Mucosa of stomach (tissue), 1 donor: ENCODE data around the gene ZNF302.
"Not testable (repeated sequence)": the region's sequence is repeated elsewhere in the genome, so short reads cannot be mapped to it uniquely, and the experiment has no call there.

Experiments used
- H3K27me3 ChIP-seq: one replicate; pipeline ENCODE4 v1.7.0; 2013; ENCODE audit warnings: mild to moderate bottlenecking, low read length; ENCODE audit not compliant: control insufficient read depth, insufficient read depth
- H3K36me3 ChIP-seq: one replicate; pipeline ENCODE4 v1.7.0; 2013; ENCODE audit warnings: low read length; ENCODE audit not compliant: control insufficient read depth, insufficient read depth
- H3K4me1 ChIP-seq: one replicate; pipeline ENCODE4 v1.7.0; 2013; ENCODE audit warnings: mild to moderate bottlenecking, low read length; ENCODE audit not compliant: control insufficient read depth, insufficient read depth
- H3K4me3 ChIP-seq: one replicate; pipeline ENCODE4 v1.7.0; 2013; ENCODE audit warnings: low read length
- H3K9ac ChIP-seq: one replicate; pipeline ENCODE4 v1.7.0; 2013; ENCODE audit warnings: mild to moderate bottlenecking, low read length, moderate library complexity
- H3K9me3 ChIP-seq: one replicate; pipeline ENCODE4 v1.7.0; 2013; ENCODE audit warnings: mild to moderate bottlenecking, low read length, moderate library complexity; ENCODE audit not compliant: control insufficient read depth
- donor health status: Pancreatic carcinoma.

The ZNF302 gene

GRCh38 chr19:34664168-34664567, 13.3 kb upstream of the ZNF302 start:
- no peak overlapping the region for H3K4me3 ChIP-seq
- H3K4me1 ChIP-seq = peaks cover 8% of the 10 kb centered on the region
- no peaks in the 10 kb centered on the region for H3K9me3 ChIP-seq
- no peaks in the 10 kb centered on the region for H3K36me3 ChIP-seq
- H3K9ac ChIP-seq = no peak overlapping the region
- H3K27me3 ChIP-seq = no peaks in the 10 kb centered on the region

DNA sequence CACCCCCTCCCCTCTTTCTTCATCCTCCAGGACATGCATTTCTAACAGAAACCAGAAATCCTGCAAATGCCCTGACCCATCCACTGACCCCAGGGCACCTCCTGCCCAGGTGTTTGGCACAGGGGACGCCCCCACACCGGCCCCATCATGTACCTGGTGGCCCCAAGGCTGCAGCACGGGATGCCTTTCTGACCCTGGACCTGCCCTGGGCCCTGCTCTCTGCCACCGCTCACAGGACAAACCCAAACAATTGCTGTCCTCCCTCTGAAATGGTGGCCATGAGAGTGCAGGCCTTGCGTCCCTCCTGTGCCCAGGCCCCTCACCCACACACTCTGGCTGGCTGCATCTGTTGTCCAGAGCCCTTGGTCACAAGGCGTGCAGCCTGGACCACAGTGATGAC, 12.6 kb upstream of the ZNF302 start:
- Histone ChIP-seq H3K4me1 (peaks cover 15% of the 10 kb centered on the region), H3K9ac (no peak overlapping the region), H3K9me3 (no peaks in the 10 kb centered on the region), H3K4me3 (no peak overlapping the region), H3K36me3 (no peaks in the 10 kb centered on the region), H3K27me3 (no peaks in the 10 kb centered on the region)

DNA sequence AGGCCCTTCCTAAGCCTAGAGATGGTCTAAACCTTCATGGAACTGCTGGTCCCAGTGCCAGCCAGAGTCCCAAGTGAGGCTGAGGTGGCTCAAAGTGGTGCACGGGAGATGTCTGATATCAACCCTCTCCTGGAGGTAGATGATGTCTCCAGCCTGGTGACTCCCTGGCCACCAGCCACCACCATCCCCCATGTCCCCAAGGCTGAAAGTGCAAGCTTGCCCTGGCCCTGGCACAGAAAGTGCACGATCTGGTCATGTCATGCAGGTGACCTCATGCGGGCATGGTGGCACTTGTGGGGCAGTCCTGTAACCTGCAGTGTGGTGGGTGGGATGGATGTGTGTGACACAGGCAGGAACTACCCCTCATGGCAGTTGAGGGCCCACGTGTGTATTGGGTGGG, 12.2 kb upstream of the ZNF302 start:
- H3K36me3 ChIP-seq, H3K9ac ChIP-seq, H3K27me3 ChIP-seq, H3K9me3 ChIP-seq, H3K4me3 ChIP-seq: not testable (repeated sequence)
- H3K4me1 ChIP-seq = peaks cover 15% of the 10 kb centered on the region

DNA sequence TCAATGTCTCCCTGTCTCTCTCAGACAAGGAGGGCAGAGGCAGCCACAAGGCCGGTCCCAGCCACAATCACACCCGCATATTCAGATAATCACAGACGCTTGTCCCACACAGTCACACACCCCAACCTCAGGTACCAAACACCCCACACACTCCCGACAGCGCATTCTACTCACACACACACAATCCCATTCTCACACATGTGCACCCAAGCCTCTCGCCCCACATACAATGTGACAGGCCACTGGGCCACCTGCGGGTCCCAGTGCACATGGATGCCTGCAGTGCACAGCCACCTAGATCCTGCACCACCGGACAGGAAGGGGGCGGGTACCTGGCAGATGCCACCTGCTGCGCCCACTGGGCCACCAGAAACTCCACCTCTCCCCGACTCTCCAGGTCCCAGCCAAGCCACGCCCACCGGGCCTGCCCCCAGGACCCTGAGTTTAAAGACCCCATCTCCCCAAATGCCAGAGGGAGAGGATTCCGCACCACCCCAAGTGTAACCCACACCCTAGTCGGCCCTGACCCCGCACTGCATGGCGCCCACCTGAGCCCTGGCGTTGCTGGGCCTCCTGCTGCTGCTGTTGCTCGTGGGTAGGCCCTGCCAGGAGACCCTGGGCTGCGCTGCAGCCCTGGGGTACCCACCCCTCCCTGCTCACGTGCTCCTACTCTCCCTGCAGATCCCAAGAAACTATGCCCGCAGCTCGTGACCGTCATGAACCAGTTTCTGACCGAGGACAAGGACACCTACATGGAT, 11.1 kb upstream of the ZNF302 start:
- Histone ChIP-seq H3K4me1 (peaks cover 15% of the 10 kb centered on the region), H3K9me3 (no peaks in the 10 kb centered on the region)

DNA sequence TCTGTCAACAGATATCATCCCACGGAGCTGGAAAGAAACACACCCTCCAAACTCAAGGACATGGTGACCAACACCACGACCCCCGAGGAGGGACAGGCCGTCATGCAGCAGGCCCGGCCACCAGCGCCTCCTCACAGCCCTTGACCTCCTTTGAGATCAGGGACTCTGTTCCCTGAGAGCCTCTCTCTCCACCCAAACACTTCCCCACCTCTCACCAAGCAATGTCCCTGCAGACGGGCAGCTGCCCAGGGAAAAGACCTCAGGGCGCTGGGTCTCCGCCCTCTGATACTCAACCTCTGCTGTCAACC, 10.6 kb upstream of the ZNF302 start:
- Histone ChIP-seq H3K36me3 (no peaks in the 10 kb centered on the region), H3K27me3 (no peaks in the 10 kb centered on the region), H3K9ac (peak overlapping the region; percentile 80), H3K4me1 (peaks cover 15% of the 10 kb centered on the region), H3K9me3 (no peaks in the 10 kb centered on the region), H3K4me3 (peak overlapping the region; percentile 63)

More for the DNA sequence above, 11.1 kb upstream of the ZNF302 start:
- Histone ChIP-seq H3K9ac (no peak overlapping the region), H3K36me3 (no peaks in the 10 kb centered on the region), H3K4me3 (no peak overlapping the region), H3K27me3 (no peaks in the 10 kb centered on the region)

DNA sequence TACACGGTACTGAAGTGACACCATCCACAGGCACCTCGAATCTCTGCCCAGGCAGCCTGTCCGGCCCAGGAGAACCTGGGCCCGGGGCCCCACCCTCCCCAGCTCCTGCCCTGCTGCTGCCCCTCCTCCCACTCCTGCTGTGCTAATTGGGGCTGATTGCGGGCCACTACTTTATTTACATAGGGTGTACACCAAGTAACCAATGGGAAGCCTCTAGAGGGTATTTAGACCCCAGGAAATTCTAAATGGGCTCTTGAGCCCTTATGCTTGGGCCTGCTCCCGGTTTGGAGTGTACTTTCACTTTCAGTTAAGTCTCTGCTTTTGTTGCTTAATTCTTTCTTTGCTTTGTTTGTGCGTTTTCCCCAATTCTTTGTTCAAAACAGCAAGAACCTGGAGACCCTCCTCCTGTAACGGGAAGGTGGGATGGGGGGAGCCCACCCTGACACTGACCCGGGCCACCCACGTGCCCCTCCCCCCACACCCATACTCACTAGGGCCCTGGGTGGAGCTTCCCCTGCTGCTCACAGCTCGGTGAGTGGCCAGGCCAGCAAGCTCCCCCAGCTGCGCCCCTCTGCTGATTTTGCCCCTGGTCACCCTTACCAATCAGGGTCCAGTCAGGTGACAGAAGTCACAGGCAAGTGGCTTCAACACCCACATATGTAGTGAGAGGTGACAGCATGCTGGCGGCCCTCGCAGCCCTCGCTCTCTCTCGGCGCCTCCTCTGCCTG, 10.0 kb upstream of the ZNF302 start:
- Histone ChIP-seq H3K36me3 (no peaks in the 10 kb centered on the region), H3K27me3 (no peaks in the 10 kb centered on the region), H3K9me3 (no peaks in the 10 kb centered on the region), H3K9ac (peak overlapping the region; percentile 80), H3K4me3 (peak overlapping the region; percentile 63), H3K4me1 (peaks cover 15% of the 10 kb centered on the region)

- not testable (repeated sequence) for H3K4me3 ChIP-seq, H3K9ac ChIP-seq
- H3K4me1 ChIP-seq = peaks cover 15% of the 10 kb centered on the region
Measured at GRCh38 chr19:34668077-34668689, 9.3 kb upstream of the ZNF302 start.

GRCh38 chr19:34668690-34669089, 8.8 kb upstream of the ZNF302 start:
- not testable (repeated sequence) for H3K4me3 ChIP-seq, H3K9ac ChIP-seq, H3K36me3 ChIP-seq, H3K27me3 ChIP-seq, H3K9me3 ChIP-seq
- H3K4me1 ChIP-seq = peaks cover 15% of the 10 kb centered on the region

More at GRCh38 chr19:34668077-34668689, 9.3 kb upstream of the ZNF302 start:
- not testable (repeated sequence) for H3K27me3 ChIP-seq, H3K9me3 ChIP-seq, H3K36me3 ChIP-seq

- H3K36me3 ChIP-seq = no peaks in the 10 kb centered on the region
- H3K4me3 ChIP-seq = no peak overlapping the region
- no peaks in the 10 kb centered on the region for H3K9me3 ChIP-seq
- no peak overlapping the region for H3K9ac ChIP-seq
- peaks cover 15% of the 10 kb centered on the region for H3K4me1 ChIP-seq
- no peaks in the 10 kb centered on the region for H3K27me3 ChIP-seq
Measured at GRCh38 chr19:34669305-34669704, 8.2 kb upstream of the ZNF302 start.

DNA sequence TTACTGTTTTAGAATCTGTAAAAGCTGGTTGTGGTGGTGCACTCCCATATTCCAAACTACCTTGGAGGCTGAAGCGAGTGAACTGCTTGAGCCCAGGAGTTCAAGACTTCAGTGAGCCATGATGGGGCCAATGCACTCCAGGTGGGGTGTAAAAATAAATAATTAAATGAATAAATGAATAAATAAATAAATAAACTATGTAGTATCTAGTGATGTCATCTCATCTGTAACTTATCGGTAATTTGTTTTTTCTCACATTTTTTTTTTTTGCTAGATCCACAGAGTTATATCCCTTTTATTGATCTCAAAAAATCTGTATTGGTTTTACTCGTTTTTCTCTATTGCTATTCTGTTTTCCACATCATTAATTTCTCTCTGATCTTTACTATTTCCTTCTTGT, 5.5 kb upstream of the ZNF302 start:
- Histone ChIP-seq H3K27me3 (no peaks in the 10 kb centered on the region), H3K4me3 (no peak overlapping the region), H3K9me3 (no peaks in the 10 kb centered on the region), H3K36me3 (no peaks in the 10 kb centered on the region), H3K9ac (no peak overlapping the region), H3K4me1 (peaks cover 22% of the 10 kb centered on the region)

- Histone ChIP-seq H3K9me3 (no peaks in the 10 kb centered on the region), H3K4me3 (no peak overlapping the region), H3K36me3 (no peaks in the 10 kb centered on the region), H3K9ac (no peak overlapping the region), H3K27me3 (no peaks in the 10 kb centered on the region), H3K4me1 (peaks cover 20% of the 10 kb centered on the region)
Measured at GRCh38 chr19:34673590-34673989, 3.9 kb upstream of the ZNF302 start.

DNA sequence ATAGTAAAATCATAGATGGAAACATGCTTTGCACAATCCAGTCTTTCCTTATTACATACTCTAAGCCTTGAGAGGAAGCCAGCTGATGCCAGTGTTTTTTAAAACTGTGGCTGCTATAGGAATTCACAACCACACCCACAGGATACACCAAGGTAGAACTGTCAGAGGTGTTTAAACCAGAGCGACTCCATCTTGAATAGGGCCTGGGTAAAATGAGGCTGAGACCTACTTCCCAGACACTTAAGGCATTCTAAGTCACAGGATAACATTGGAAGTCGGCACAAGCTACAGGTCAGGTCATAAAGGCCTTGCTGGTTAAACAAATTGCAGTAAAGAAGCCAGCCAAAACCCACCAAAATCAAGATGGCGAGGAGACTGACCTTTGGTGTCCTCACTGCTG, 2.2 kb upstream of the ZNF302 start:
- Histone ChIP-seq H3K4me3 (no peak overlapping the region), H3K9ac (no peak overlapping the region), H3K27me3 (no peaks in the 10 kb centered on the region), H3K36me3 (peaks cover 6% of the 10 kb centered on the region), H3K9me3 (no peaks in the 10 kb centered on the region), H3K4me1 (peaks cover 12% of the 10 kb centered on the region)
